Upper lobe of left lung (tissue), 4 donors: ENCODE data around the gene KCNIP1.

Experiments
- CTCF ChIP-seq, 6 experiments: fragments of 450-650 bp in 4 of 6; fragments of 200-600 bp in 2 of 6; sonication (generic) in 2 of 6; IDR thresholded peaks; one replicate each; pipeline ENCODE4 v1.5.1; 2016 to 2019; ENCODE audit warnings: antibody characterized with exemption in 6 of 6
- POLR2A ChIP-seq, 4 donors: fragments of 450-650 bp; IDR thresholded peaks; one replicate each; pipeline ENCODE4 v1.5.1; 2016 to 2017; ENCODE audit warnings: antibody characterized with exemption in 4 of 4, mild to moderate bottlenecking in 2 of 4
- POLR2AphosphoS5 ChIP-seq, 2 donors: sonication (generic); formaldehyde crosslinking; IDR thresholded peaks; one replicate each; pipeline ENCODE4 v1.5.1; 2017; ENCODE audit warnings: antibody characterized with exemption in 2 of 2

- TF ChIP-seq POLR2AphosphoS5 (IDR thresholded peaks at IDR 0.05) (no peak), POLR2A (IDR thresholded peaks at IDR 0.05) (no peak), CTCF (IDR thresholded peaks at IDR 0.05) (no peak)
These were observed 144.7 kb downstream of the KCNIP1 start for GRCh38 chr5:170648541-170648940.
